ENCODE data around the gene PAMR1. TPM values are rescaled to one million over a fixed set of nuclear protein-coding genes. Genes with fewer than 3 reads are reported as not detected.
A peak's percentile ranks its signal among the peaks of the same experiment; 100 is the strongest.

PAMR1 gene
- total and polyA plus RNA-seq, 2 of the 8 experiments (the other 6 are each of a cell fraction or from before 2014, with no cell fraction given), result 3.0 to 6.9 TPM

DNA sequence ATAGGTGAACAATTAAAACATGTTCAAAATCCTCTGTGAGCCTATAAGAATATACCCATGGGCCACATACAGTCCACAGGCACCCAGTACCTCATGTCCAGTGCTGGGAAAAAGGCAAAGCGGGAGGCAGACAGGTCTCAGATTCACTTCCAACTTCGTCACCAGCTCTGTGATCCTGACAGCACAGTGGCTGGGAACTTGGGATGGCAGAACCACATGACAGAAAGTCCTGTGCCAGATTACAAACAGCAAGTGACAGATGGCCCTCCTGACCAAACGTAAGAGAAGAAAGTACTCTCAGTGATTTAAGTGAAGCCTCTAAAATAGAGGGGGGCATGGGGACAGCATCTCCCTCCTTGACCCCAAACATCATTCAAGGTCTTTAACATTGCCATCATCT is 111.8 kb downstream of the PAMR1 start:
- Histone ChIP-seq H2AFZ (ENCODE audit: low read length) (no peak overlapping the region), H2BK20ac (ENCODE audit: low read length) (0 out of 2 replicates have a peak overlapping the region, but pooled peaks have one; percentile 56), H2AK5ac (ENCODE audit: low read depth, low read length) (no peak overlapping the region), H3K4me1 (replicated peaks in 1 of 4; ENCODE audit: control insufficient read depth in 3 of 4, insufficient read depth in 4 of 4, low read length in 3 of 4) (peaks cover 0 to 3% (median 0%) of the 10 kb centered on the region in 4 experiments; a peak in 3 of 7 replicates), H3K9ac (replicated peaks in 1 of 4; ENCODE audit: extremely low read depth in 1 of 4, low read depth in 3 of 4, low read length in 3 of 4) (no peak overlapping the region), H3K27ac (ENCODE audit: low read depth, low read length) (no peak overlapping the region), H2BK5ac (ENCODE audit: low read depth, low read length) (no peak overlapping the region), H3K18ac (ENCODE audit: extremely low read depth, low read length) (no peak overlapping the region), H3K9me3 (ENCODE audit: insufficient read depth in 2 of 2, low read depth in 1 of 2, low read length in 1 of 2) (no peaks in the 10 kb centered on the region), H2BK120ac (replicated peaks; ENCODE audit: low read depth, low read length) (no peak overlapping the region), H3K36me3 (ENCODE audit: control insufficient read depth in 2 of 4, insufficient read depth in 4 of 4, low read length in 3 of 4) (no peaks in the 10 kb centered on the region), H3K14ac (ENCODE audit: insufficient read length) (no peak overlapping the region), H3K4me3 (ENCODE audit: extremely low read depth in 1 of 4, insufficient read depth in 2 of 4, low read depth in 3 of 4, low read length in 4 of 4) (no peak overlapping the region), H4K91ac (replicated peaks; ENCODE audit: insufficient read length, low read length) (no peak overlapping the region), H3K79me1 (ENCODE audit: low read depth, low read length) (no peaks in the 10 kb centered on the region), H3K56ac (replicated peaks; ENCODE audit: insufficient read length, low read depth, low read length) (no peak overlapping the region), H3K23me2 (ENCODE audit: low read depth, low read length) (peaks cover 6% of the 10 kb centered on the region; the same call in 1 of the 2 replicates), H3K79me2 (ENCODE audit: control insufficient read depth in 1 of 2, insufficient read depth in 2 of 2, low read length in 2 of 2) (no peaks in the 10 kb centered on the region), H4K8ac (ENCODE audit: extremely low read depth, insufficient read depth, low read length) (no peak overlapping the region), H3K4ac (replicated peaks; ENCODE audit: insufficient read length, low read depth, low read length) (no peak overlapping the region), H2BK12ac (ENCODE audit: low read depth, low read length) (no peak overlapping the region), H3K4me2 (ENCODE audit: insufficient read depth in 1 of 2, low read depth in 2 of 2, low read length in 2 of 2) (no peak overlapping the region), H4K20me1 (replicated peaks in 1 of 2; ENCODE audit: control insufficient read depth in 1 of 2, insufficient read depth in 2 of 2, low read length in 2 of 2) (no peaks in the 10 kb centered on the region), H2BK15ac (ENCODE audit: low read length) (no peak overlapping the region), H4K5ac (ENCODE audit: insufficient read length, low read depth, low read length) (no peak overlapping the region), H3K23ac (ENCODE audit: insufficient read length) (no peak overlapping the region), H3K27me3 (replicated peaks in 1 of 4; ENCODE audit: control insufficient read depth in 3 of 4, extremely low read depth in 1 of 4, insufficient read depth in 3 of 4, low read length in 3 of 4) (peaks cover 16 to 39% (median 28%) of the 10 kb centered on the region in 4 experiments)
- WGBS, 2 experiments (ENCODE audit: extremely low coverage in 1 of 2, insufficient coverage in 1 of 2, insufficient read length in 1 of 2, insufficient replicate concordance in 2 of 2, low coverage in 1 of 2, low lambda C conversion rate in 2 of 2, missing lambda C conversion rate in 1 of 2), result 85% methylated on average over 3 of the region's 3 CpGs; no CpG with 5 or more reads in 1 of the 2 experiments
- ChIA-PET CTCF (ENCODE audit: partially characterized antibody) (interaction anchor here (1.0 to 3.6 kb wide), 4 partner anchors 8 to 122 kb away, joined by 3 to 24 read pairs (median 6); no protein-coding TSS in a partner anchor), POLR2A (ENCODE audit: partially characterized antibody) (interaction anchor here (1.3 kb wide), 1 partner anchor 15 kb away, joined by 3 read pairs; no protein-coding TSS in a partner anchor)
- FAIRE-seq (no peak), DNase-seq (ENCODE audit: low read depth in 1 of 2, low spot score in 2 of 2) (no peak)
- no peak for TF ChIP-seq SIX5 (IDR thresholded peaks at IDR 0.05; ENCODE audit: low read depth, low read length)
- no peak for TF ChIP-seq CHD1 (IDR thresholded peaks at IDR 0.05; ENCODE audit: low read depth, low read length)
- TF ChIP-seq GABPA (IDR thresholded peaks at IDR 0.05; ENCODE audit: borderline replicate concordance, insufficient read depth, low read length), result no peak

All from H1 (cell line).